Activated CD4-positive, alpha-beta T cell treated with anti-CD3 and anti-CD28 coated beads for 4 hours (primary cell): ENCODE measurements around the gene ZNF219.
"Not testable (repeated sequence)": the region's sequence is repeated elsewhere in the genome, so short reads cannot be mapped to it uniquely, and the experiment has no call there.

ENCODE experiments used
- DNase-seq, 2 donors: peaks; one replicate each; pipeline ENCODE4 v3.0.0-alpha.2; 2020

The ZNF219 gene

GRCh38 chr14:21041676-21042433 is 56.6 kb downstream of the ZNF219 start, which contains the start of gene RNASE7:
RNASE7 (plus strand) TSS chr14:21042362; CDS start chr14:21042993, 631 bp downstream.
- DNase-seq: no peak

GRCh38 chr14:21040941-21041340 is 57.5 kb downstream of the ZNF219 start:
- DNase-seq: not testable (repeated sequence)

- no peak for DNase-seq
Observed at GRCh38 chr14:21040370-21040925, 58.0 kb downstream of the ZNF219 start.
